HepG2 (cell line): ENCODE measurements around the gene TRMT10C. TPM values are rescaled to one million over a fixed set of nuclear protein-coding genes. Genes with fewer than 3 reads are reported as not detected.
A peak's percentile ranks its signal among the peaks of the same experiment; 100 is the strongest.

Source experiments
- AKAP8 ChIP-seq: sonication (generic); formaldehyde crosslinking; IDR thresholded peaks from 2 replicates; pipeline ENCODE4 v1.5.1; 2020; ENCODE audit warnings: mild to moderate bottlenecking, missing genetic modification reagents
- IKZF4 ChIP-seq: sonication (generic); formaldehyde crosslinking; IDR thresholded peaks from 2 replicates; pipeline ENCODE4 v1.5.1; 2020; ENCODE audit warnings: borderline replicate concordance, mild to moderate bottlenecking, low read depth, missing genetic modification reagents; ENCODE audit errors: not compliant biosample characterization
- THAP11 ChIP-seq: IDR thresholded peaks from 2 replicates; pipeline ENCODE4 v1.6.1; 2016; ENCODE audit warnings: missing biosample characterization, missing genetic modification reagents
- ZFX ChIP-seq: sonication (generic); formaldehyde crosslinking; IDR thresholded peaks from 2 replicates; pipeline ENCODE4 v1.4.0; 2020; ENCODE audit warnings: mild to moderate bottlenecking, low read depth, missing genetic modification reagents, moderate library complexity
- polyA plus RNA-seq, 8 experiments: library from polyadenylated mRNA; depleted of rRNA in 3 of 8; stranded (reverse) in 7 of 8; unstranded in 1 of 8; fragments of >200 nt; fragmentation: Illumina TruSeq in 4 of 8; extraction: Trizol in 4 of 8; gene quantifications; 2 replicates each; pipeline versions ENCODE4 v1.2.1 to v1.2.3, GENCODE V29; 2011 to 2016; ENCODE audit warnings: low read depth in 4 of 8, missing spikeins in 1 of 8, mixed read lengths in 1 of 8; ENCODE audit not compliant: insufficient read depth in 1 of 8
- total RNA-seq, 5 experiments: library from RNA; depleted of rRNA; stranded (reverse); fragments of >200 nt; fragmentation: Illumina TruSeq; extraction: Trizol; gene quantifications; 2 replicates each; pipeline ENCODE4 v1.2.3, GENCODE V29; 2016; ENCODE audit warnings: low read depth in 1 of 5
- TF ChIP-seq, protein P1 (sequence below): sonication (generic); formaldehyde crosslinking; IDR thresholded peaks from one replicate; pipeline ENCODE4 v1.5.1; 2020; ENCODE audit warnings: mild to moderate bottlenecking, missing genetic modification reagents; ENCODE audit errors: not compliant biosample characterization
- TF ChIP-seq, protein P2 (sequence below): sonication (generic); formaldehyde crosslinking; IDR thresholded peaks from 2 replicates; pipeline ENCODE4 v1.4.0; 2020; ENCODE audit warnings: missing genetic modification reagents
- TF ChIP-seq, protein P3 (sequence below): sonication (generic); formaldehyde crosslinking; IDR thresholded peaks from 2 replicates; pipeline ENCODE4 v1.5.1; 2020; ENCODE audit warnings: missing genetic modification reagents, mild to moderate bottlenecking, borderline replicate concordance
- TF ChIP-seq, protein P4 (sequence below): sonication (generic); formaldehyde crosslinking; IDR thresholded peaks from 2 replicates; pipeline ENCODE4 v1.5.1; 2020; ENCODE audit warnings: mild to moderate bottlenecking, missing genetic modification reagents, borderline replicate concordance

The TRMT10C gene
- total and polyA plus RNA-seq, 2 of the 13 experiments (the other 11 are each of a cell fraction or from before 2014, with no cell fraction given) = 10.8 to 39.2 TPM

DNA sequence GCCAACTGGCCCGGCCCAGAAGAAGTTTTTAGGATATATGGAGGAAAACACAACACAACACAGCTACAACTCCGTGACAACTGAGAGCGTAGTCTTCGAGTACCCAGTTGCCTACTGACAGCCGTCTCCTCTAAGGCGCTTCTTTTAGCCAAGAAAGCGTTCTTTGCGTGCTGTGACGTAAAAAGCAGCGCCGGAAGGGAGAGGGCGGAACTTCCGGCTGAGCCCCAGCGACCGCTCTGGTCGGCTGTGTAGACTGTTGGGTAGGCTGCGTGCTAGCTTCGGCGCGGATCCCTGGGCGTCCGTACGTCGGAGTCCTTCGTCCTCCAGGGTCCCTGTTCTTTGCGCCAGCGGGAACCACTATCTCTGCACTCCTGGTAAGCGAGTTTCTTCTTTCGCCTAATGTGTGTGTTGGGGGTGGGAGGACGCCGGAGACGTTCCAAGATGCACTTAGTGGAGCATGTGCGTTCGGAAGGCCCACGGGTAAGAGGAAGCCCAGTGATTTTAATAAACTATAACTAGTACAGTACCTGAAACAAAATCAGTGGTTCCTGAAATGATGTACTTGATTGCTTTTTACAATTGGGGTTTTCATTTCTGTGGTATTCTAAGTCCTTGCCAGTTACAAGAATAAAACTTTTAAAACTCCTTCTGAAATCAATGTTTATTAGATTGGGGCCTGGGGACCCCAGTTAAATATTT, at the start of gene TRMT10C (continued):
- TF ChIP-seq, protein P1, sequence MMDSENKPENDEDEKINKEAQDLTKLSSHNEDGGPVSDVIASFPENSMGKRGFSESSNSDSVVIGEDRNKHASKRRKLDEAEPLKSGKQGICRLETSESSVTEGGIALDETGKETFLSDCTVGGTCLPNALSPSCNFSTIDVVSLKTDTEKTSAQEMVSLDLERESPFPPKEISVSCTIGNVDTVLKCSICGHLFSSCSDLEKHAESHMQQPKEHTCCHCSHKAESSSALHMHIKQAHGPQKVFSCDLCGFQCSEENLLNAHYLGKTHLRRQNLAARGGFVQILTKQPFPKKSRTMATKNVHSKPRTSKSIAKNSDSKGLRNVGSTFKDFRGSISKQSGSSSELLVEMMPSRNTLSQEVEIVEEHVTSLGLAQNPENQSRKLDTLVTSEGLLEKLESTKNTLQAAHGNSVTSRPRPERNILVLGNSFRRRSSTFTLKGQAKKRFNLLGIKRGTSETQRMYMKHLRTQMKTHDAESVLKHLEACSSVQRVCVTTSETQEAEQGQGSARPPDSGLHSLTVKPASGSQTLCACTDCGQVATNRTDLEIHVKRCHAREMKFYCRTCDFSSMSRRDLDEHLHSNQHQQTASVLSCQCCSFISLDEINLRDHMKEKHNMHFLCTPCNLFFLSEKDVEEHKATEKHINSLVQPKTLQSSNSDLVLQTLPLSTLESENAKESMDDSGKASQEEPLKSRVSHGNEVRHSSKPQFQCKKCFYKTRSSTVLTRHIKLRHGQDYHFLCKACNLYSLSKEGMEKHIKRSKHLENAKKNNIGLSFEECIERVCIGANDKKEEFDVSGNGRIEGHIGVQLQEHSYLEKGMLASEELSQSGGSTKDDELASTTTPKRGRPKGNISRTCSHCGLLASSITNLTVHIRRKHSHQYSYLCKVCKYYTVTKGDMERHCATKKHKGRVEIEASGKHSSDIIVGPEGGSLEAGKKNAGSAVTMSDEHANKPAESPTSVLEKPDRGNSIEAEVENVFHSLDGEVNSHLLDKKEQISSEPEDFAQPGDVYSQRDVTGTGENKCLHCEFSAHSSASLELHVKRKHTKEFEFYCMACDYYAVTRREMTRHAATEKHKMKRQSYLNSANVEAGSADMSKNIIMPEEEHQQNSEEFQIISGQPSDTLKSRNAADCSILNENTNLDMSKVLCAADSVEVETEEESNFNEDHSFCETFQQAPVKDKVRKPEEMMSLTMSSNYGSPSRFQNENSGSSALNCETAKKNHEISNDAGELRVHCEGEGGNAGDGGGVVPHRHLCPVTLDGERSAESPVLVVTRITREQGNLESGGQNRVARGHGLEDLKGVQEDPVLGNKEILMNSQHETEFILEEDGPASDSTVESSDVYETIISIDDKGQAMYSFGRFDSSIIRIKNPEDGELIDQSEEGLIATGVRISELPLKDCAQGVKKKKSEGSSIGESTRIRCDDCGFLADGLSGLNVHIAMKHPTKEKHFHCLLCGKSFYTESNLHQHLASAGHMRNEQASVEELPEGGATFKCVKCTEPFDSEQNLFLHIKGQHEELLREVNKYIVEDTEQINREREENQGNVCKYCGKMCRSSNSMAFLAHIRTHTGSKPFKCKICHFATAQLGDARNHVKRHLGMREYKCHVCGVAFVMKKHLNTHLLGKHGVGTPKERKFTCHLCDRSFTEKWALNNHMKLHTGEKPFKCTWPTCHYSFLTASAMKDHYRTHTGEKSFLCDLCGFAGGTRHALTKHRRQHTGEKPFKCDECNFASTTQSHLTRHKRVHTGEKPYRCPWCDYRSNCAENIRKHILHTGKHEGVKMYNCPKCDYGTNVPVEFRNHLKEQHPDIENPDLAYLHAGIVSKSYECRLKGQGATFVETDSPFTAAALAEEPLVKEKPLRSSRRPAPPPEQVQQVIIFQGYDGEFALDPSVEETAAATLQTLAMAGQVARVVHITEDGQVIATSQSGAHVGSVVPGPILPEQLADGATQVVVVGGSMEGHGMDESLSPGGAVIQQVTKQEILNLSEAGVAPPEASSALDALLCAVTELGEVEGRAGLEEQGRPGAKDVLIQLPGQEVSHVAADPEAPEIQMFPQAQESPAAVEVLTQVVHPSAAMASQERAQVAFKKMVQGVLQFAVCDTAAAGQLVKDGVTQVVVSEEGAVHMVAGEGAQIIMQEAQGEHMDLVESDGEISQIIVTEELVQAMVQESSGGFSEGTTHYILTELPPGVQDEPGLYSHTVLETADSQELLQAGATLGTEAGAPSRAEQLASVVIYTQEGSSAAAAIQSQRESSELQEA (CRISPR knock-in tag) = peak; percentile 64
- TF ChIP-seq AKAP8 (no peak), THAP11 (CRISPR knock-in tag) (peak; percentile 92), IKZF4 (peak; percentile 80), ZFX (CRISPR knock-in tag) (peak; percentile 85)
- TF ChIP-seq, protein P2, sequence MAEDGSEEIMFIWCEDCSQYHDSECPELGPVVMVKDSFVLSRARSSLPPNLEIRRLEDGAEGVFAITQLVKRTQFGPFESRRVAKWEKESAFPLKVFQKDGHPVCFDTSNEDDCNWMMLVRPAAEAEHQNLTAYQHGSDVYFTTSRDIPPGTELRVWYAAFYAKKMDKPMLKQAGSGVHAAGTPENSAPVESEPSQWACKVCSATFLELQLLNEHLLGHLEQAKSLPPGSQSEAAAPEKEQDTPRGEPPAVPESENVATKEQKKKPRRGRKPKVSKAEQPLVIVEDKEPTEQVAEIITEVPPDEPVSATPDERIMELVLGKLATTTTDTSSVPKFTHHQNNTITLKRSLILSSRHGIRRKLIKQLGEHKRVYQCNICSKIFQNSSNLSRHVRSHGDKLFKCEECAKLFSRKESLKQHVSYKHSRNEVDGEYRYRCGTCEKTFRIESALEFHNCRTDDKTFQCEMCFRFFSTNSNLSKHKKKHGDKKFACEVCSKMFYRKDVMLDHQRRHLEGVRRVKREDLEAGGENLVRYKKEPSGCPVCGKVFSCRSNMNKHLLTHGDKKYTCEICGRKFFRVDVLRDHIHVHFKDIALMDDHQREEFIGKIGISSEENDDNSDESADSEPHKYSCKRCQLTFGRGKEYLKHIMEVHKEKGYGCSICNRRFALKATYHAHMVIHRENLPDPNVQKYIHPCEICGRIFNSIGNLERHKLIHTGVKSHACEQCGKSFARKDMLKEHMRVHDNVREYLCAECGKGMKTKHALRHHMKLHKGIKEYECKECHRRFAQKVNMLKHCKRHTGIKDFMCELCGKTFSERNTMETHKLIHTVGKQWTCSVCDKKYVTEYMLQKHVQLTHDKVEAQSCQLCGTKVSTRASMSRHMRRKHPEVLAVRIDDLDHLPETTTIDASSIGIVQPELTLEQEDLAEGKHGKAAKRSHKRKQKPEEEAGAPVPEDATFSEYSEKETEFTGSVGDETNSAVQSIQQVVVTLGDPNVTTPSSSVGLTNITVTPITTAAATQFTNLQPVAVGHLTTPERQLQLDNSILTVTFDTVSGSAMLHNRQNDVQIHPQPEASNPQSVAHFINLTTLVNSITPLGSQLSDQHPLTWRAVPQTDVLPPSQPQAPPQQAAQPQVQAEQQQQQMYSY (CRISPR knock-in tag) = 0 out of 2 replicates have a peak, but pooled peaks have one; percentile 33
- TF ChIP-seq, protein P3, sequence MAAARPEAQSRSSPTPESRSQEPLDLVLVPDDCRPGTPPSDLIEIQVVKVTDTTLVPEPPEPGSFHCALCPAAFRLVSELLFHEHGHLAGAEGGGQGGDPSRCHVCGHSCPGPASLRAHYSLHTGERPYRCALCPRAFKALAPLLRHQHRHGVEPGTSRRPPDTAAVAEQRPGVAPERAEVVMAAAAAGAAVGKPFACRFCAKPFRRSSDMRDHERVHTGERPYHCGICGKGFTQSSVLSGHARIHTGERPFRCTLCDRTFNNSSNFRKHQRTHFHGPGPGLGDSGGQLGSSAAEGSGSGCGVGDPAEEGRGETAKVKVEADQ (CRISPR knock-in tag) = peak; percentile 73; the same call in 1 of the 2 replicates
- TF ChIP-seq, protein P4, sequence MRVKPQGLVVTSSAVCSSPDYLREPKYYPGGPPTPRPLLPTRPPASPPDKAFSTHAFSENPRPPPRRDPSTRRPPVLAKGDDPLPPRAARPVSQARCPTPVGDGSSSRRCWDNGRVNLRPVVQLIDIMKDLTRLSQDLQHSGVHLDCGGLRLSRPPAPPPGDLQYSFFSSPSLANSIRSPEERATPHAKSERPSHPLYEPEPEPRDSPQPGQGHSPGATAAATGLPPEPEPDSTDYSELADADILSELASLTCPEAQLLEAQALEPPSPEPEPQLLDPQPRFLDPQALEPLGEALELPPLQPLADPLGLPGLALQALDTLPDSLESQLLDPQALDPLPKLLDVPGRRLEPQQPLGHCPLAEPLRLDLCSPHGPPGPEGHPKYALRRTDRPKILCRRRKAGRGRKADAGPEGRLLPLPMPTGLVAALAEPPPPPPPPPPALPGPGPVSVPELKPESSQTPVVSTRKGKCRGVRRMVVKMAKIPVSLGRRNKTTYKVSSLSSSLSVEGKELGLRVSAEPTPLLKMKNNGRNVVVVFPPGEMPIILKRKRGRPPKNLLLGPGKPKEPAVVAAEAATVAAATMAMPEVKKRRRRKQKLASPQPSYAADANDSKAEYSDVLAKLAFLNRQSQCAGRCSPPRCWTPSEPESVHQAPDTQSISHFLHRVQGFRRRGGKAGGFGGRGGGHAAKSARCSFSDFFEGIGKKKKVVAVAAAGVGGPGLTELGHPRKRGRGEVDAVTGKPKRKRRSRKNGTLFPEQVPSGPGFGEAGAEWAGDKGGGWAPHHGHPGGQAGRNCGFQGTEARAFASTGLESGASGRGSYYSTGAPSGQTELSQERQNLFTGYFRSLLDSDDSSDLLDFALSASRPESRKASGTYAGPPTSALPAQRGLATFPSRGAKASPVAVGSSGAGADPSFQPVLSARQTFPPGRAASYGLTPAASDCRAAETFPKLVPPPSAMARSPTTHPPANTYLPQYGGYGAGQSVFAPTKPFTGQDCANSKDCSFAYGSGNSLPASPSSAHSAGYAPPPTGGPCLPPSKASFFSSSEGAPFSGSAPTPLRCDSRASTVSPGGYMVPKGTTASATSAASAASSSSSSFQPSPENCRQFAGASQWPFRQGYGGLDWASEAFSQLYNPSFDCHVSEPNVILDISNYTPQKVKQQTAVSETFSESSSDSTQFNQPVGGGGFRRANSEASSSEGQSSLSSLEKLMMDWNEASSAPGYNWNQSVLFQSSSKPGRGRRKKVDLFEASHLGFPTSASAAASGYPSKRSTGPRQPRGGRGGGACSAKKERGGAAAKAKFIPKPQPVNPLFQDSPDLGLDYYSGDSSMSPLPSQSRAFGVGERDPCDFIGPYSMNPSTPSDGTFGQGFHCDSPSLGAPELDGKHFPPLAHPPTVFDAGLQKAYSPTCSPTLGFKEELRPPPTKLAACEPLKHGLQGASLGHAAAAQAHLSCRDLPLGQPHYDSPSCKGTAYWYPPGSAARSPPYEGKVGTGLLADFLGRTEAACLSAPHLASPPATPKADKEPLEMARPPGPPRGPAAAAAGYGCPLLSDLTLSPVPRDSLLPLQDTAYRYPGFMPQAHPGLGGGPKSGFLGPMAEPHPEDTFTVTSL = no peak
